Adrenal gland (tissue), 5 donors: ENCODE measurements around the gene MYH8.

Experiments
- CTCF ChIP-seq, 6 experiments: fragments of 450-650 bp in 4 of 6; fragments of 200-600 bp in 2 of 6; sonication (generic) in 1 of 6; IDR thresholded peaks; 1 replicate in 5 of 6; 2 replicates in 1 of 6; pipeline versions ENCODE4 v1.5.1 to v1.8.0; 2016 to 2021; ENCODE audit warnings: antibody characterized with exemption in 6 of 6, mild to moderate bottlenecking in 2 of 6, moderate library complexity in 1 of 6
- POLR2A ChIP-seq, 2 donors: fragments of 450-650 bp; IDR thresholded peaks; one replicate each; pipeline ENCODE4 v1.6.1; 2017; ENCODE audit warnings: antibody characterized with exemption in 2 of 2, mild to moderate bottlenecking in 2 of 2, moderate library complexity in 1 of 2
- donor health status: DM: no; HTN: no; CAD: no.

DNA sequence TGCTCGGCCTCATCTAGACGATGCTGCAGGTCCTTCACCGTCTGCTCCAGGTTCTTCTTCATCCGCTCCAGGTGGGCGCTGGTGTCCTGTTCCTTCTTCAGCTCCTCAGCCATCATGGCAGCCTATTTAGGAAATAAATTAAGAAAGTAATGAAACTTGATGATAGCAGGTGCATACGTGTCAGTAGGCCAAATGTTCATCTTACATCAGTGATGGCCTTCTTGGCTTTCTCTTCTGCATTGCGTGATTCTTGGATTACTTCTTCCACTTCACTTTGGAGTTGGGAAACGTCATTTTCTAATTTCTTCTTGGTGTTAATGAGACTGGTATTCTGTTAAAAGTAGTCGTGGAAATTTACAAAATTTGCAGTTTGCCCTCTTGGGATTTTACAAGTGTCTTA lies 28.9 kb downstream of the MYH8 start:
- no peak for TF ChIP-seq CTCF (IDR thresholded peaks at IDR 0.05)
- no peak for TF ChIP-seq POLR2A (IDR thresholded peaks at IDR 0.05)
